ENCODE results near the gene LDLRAD4. TPM values are rescaled to one million over a fixed set of nuclear protein-coding genes. Genes with fewer than 3 reads are reported as not detected.

Gene LDLRAD4
- total RNA-seq, 1 experiment from 2014 or later, result not detected

DNA sequence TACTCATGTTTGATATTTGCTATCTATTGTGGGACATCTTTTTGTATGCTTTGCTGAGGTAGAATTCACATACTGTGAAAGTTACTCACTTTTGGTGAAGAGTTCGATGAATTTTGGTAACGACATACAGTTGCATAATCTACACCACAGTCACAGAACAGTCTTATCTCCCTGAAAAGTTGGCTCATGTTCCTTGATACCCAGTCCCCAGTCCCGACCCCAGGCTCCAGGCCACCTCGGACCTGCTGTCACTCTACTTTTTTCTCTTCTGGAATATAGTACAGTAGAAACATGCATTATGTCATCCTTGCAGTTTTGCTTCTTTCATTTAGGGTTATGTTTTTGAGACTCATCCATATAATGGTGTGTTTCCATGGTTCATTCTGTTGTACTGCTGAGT lies 316.1 kb downstream of the LDLRAD4 start:
- Histone ChIP-seq H3K9me2 (replicated peaks; ENCODE audit: low read length) (no peaks in the 10 kb centered on the region), H3K9ac (ENCODE audit: low read length) (no peak overlapping the region), H3K4me3 (ENCODE audit: low read length) (no peak overlapping the region), H3K27me3 (ENCODE audit: low read length) (peaks cover 84% of the 10 kb centered on the region), H3K4me1 (ENCODE audit: insufficient read depth, low read length) (no peaks in the 10 kb centered on the region), H3K36me3 (ENCODE audit: low read depth, low read length) (no peaks in the 10 kb centered on the region), H2AFZ (ENCODE audit: low read length) (no peak overlapping the region), H4K20me1 (ENCODE audit: low read length) (no peaks in the 10 kb centered on the region), H3K27ac (ENCODE audit: low read length) (no peak overlapping the region), H3K9me3 (ENCODE audit: low read length) (no peaks in the 10 kb centered on the region), H3K4me2 (ENCODE audit: low read length) (no peak overlapping the region), H3F3A (ENCODE audit: low read length, unreplicated experiment) (no peaks in the 10 kb centered on the region), H3K79me2 (ENCODE audit: low read length) (no peaks in the 10 kb centered on the region)
- POLR2A ChIA-PET (ENCODE audit: unreplicated experiment), result no interaction called here
- intact Hi-C loops (cut with micrococcal nuclease), result no loop called here
- DNase-seq (no peak), ATAC-seq (no peak)
- TF ChIP-seq CTCF (conservative IDR thresholded peaks at IDR 0.05; ENCODE audit: low read depth, low read length) (no peak), EZH2phosphoT487 (IDR thresholded peaks at IDR 0.05; ENCODE audit: borderline replicate concordance, low read length) (no peak), EZH2 (IDR thresholded peaks at IDR 0.05; ENCODE audit: low read length, unreplicated experiment) (no peak)
- no TSS peak for BruUV-seq (replicated peaks)
- CTCF ChIA-PET, result no interaction called here

- no TSS peak for BruUV-seq (replicated peaks)
- ChIA-PET POLR2A (ENCODE audit: unreplicated experiment) (no interaction called here), CTCF (no interaction called here)
- Histone ChIP-seq H3K9ac (ENCODE audit: low read length) (no peak overlapping the region), H3K27ac (ENCODE audit: low read length) (no peak overlapping the region), H3K4me1 (ENCODE audit: insufficient read depth, low read length) (no peaks in the 10 kb centered on the region), H3K36me3 (ENCODE audit: low read depth, low read length) (no peaks in the 10 kb centered on the region), H3K27me3 (ENCODE audit: low read length) (peaks cover 93% of the 10 kb centered on the region), H3K9me2 (replicated peaks; ENCODE audit: low read length) (no peaks in the 10 kb centered on the region), H3K79me2 (ENCODE audit: low read length) (no peaks in the 10 kb centered on the region), H3K9me3 (ENCODE audit: low read length) (no peaks in the 10 kb centered on the region), H3F3A (ENCODE audit: low read length, unreplicated experiment) (no peaks in the 10 kb centered on the region), H3K4me3 (ENCODE audit: low read length) (no peak overlapping the region), H4K20me1 (ENCODE audit: low read length) (no peaks in the 10 kb centered on the region), H3K4me2 (ENCODE audit: low read length) (no peak overlapping the region), H2AFZ (ENCODE audit: low read length) (no peak overlapping the region)
- TF ChIP-seq CTCF (conservative IDR thresholded peaks at IDR 0.05; ENCODE audit: low read depth, low read length) (no peak), EZH2 (IDR thresholded peaks at IDR 0.05; ENCODE audit: low read length, unreplicated experiment) (no peak), EZH2phosphoT487 (IDR thresholded peaks at IDR 0.05; ENCODE audit: borderline replicate concordance, low read length) (no peak)
- ATAC-seq (no peak), DNase-seq (no peak)
- intact Hi-C loops (cut with micrococcal nuclease), result no loop called here
Measured at GRCh38 chr18:13536578-13536977, 318.0 kb downstream of the LDLRAD4 start.

DNA sequence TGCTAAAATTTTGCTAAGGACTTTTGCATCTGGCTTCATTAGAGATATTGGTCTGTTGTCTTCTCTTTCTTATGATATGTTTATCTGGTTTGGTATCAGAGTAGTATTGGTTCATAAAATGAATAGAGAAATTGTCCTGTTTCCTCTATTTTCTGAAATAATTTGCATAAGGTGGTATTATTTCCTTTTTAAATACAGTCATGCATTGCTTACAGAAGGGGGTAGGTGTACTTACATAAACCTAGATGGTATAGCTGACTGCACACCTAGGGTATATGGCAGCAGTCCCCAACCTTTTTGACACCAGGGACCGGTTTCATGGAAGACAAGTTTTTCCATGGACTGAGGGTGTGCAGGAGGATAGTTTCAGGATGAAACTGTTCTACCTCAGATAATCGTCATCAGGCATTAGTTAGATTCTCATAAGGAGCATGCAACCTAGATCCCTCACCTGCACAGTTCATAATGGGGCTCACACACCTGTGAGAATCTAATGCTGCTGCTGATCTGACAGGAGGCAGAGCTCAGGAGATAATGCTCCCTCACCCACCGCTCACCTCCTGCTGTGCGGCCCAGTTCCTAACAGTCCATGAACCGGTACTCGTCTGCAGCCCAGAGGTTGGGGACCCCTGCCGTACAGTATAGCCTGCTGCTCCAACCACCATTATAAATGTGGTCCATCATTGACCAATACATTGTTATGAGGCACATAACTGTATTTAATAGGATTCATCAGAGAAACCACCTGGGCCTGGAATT lies 318.6 kb downstream of the LDLRAD4 start:
- intact Hi-C loops (cut with micrococcal nuclease), result no loop called here
- no peak for ATAC-seq
- DNase-seq, result no peak
- H3F3A ChIP-seq (ENCODE audit: low read length, unreplicated experiment), result no peaks in the 10 kb centered on the region
- H3K27me3 ChIP-seq (ENCODE audit: low read length), result peaks cover 93% of the 10 kb centered on the region
- TF ChIP-seq EZH2phosphoT487 (IDR thresholded peaks at IDR 0.05; ENCODE audit: borderline replicate concordance, low read length) (no peak), EZH2 (IDR thresholded peaks at IDR 0.05; ENCODE audit: low read length, unreplicated experiment) (no peak), CTCF (conservative IDR thresholded peaks at IDR 0.05; ENCODE audit: low read depth, low read length) (no peak)
- no peak overlapping the region for H2AFZ ChIP-seq (ENCODE audit: low read length)
- H3K4me3 ChIP-seq (ENCODE audit: low read length), result no peak overlapping the region
- H3K9me3 ChIP-seq (ENCODE audit: low read length), result no peaks in the 10 kb centered on the region
- H3K79me2 ChIP-seq (ENCODE audit: low read length), result no peaks in the 10 kb centered on the region
- no peak overlapping the region for H3K4me2 ChIP-seq (ENCODE audit: low read length)
- BruUV-seq (replicated peaks), result no TSS peak
- H3K36me3 ChIP-seq (ENCODE audit: low read depth, low read length), result no peaks in the 10 kb centered on the region
- POLR2A ChIA-PET (ENCODE audit: unreplicated experiment), result no interaction called here
- H3K9me2 ChIP-seq (replicated peaks; ENCODE audit: low read length), result no peaks in the 10 kb centered on the region
- H3K27ac ChIP-seq (ENCODE audit: low read length), result no peak overlapping the region
- H3K9ac ChIP-seq (ENCODE audit: low read length), result no peak overlapping the region
- CTCF ChIA-PET, result no interaction called here
- H4K20me1 ChIP-seq (ENCODE audit: low read length), result no peaks in the 10 kb centered on the region
- H3K4me1 ChIP-seq (ENCODE audit: insufficient read depth, low read length), result no peaks in the 10 kb centered on the region
